GM21529 (cell line): ENCODE measurements around the gene KDM6B.

Source experiments
- ATAC-seq: cut with Tn5 transposase; IDR thresholded peaks from one replicate; pipeline ENCODE4 v1.9.1; 2021; ENCODE audit not compliant: unreplicated experiment

KDM6B gene

GRCh38 chr17:7840441-7840840 is 6.4 kb downstream of the KDM6B start:
- no peak for ATAC-seq

GRCh38 chr17:7840875-7841274 is 6.9 kb downstream of the KDM6B start:
- no peak for ATAC-seq

GRCh38 chr17:7841396-7841914 is 7.4 kb downstream of the KDM6B start:
- peak; percentile 13 for ATAC-seq

- ATAC-seq, result peak; percentile 14
Measured at GRCh38 chr17:7841915-7842379, 7.9 kb downstream of the KDM6B start.

GRCh38 chr17:7842380-7843256 is 8.6 kb downstream of the KDM6B start:
- ATAC-seq, result peak; percentile 23

GRCh38 chr17:7843257-7843535 is 9.2 kb downstream of the KDM6B start:
- no peak for ATAC-seq

- ATAC-seq, result peak; percentile 33
Measured at GRCh38 chr17:7843536-7844291, 9.7 kb downstream of the KDM6B start.

- peak; percentile 34 for ATAC-seq
Measured at GRCh38 chr17:7844292-7845154, 10.5 kb downstream of the KDM6B start.

- no peak for ATAC-seq
Measured at GRCh38 chr17:7845359-7846062, 11.5 kb downstream of the KDM6B start.

GRCh38 chr17:7846063-7846735 is 12.2 kb downstream of the KDM6B start:
- ATAC-seq, result no peak

- no peak for ATAC-seq
Measured at GRCh38 chr17:7846765-7847661, 13.0 kb downstream of the KDM6B start.

- ATAC-seq, result no peak
Measured at GRCh38 chr17:7848131-7848579, 14.1 kb downstream of the KDM6B start.

- ATAC-seq, result no peak
Measured at GRCh38 chr17:7848739-7849129, 14.7 kb downstream of the KDM6B start.

GRCh38 chr17:7849130-7849750 is 15.2 kb downstream of the KDM6B start:
- no peak for ATAC-seq

GRCh38 chr17:7849751-7850504 is 15.9 kb downstream of the KDM6B start:
- no peak for ATAC-seq

- ATAC-seq, result no peak
Measured at GRCh38 chr17:7850701-7851437, 16.9 kb downstream of the KDM6B start.
